Measurements from ENCODE around the gene PLCXD3.

PLCXD3 gene

DNA sequence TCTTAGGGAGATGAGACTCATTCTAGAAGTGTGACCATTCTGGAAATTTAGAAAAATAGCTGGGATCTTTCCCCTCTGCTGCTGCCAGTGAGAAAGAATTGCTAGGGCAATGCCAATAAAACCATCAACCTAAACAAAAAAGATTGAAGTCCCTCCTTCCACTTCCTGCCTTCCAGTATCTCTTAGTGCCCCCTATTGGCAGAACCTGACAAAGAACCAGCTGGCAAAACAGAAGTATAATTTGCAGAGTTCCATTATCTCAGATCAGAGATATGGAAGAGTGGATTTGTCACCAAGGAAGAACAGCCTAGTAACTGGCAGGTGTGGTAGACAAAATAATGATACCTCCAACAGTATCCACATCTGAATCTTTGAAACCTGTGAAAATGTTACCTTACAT lies 13.8 kb upstream of the PLCXD3 start:
- Histone ChIP-seq H3K27me3 (ENCODE audit: insufficient read depth, poor library complexity, severe bottlenecking) (no peaks in the 10 kb centered on the region), H3K27ac (replicated peaks) (no peak overlapping the region), H3K4me3 (replicated peaks; ENCODE audit: insufficient read depth, low read length) (no peak overlapping the region)
- peak in 1 of 2 experiments; percentile 2 for DNase-seq (ENCODE audit: low read depth in 1 of 2, low spot score in 1 of 2)
- TF ChIP-seq, protein P1, sequence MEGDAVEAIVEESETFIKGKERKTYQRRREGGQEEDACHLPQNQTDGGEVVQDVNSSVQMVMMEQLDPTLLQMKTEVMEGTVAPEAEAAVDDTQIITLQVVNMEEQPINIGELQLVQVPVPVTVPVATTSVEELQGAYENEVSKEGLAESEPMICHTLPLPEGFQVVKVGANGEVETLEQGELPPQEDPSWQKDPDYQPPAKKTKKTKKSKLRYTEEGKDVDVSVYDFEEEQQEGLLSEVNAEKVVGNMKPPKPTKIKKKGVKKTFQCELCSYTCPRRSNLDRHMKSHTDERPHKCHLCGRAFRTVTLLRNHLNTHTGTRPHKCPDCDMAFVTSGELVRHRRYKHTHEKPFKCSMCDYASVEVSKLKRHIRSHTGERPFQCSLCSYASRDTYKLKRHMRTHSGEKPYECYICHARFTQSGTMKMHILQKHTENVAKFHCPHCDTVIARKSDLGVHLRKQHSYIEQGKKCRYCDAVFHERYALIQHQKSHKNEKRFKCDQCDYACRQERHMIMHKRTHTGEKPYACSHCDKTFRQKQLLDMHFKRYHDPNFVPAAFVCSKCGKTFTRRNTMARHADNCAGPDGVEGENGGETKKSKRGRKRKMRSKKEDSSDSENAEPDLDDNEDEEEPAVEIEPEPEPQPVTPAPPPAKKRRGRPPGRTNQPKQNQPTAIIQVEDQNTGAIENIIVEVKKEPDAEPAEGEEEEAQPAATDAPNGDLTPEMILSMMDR (IDR thresholded peaks at IDR 0.05; ENCODE audit: insufficient read depth, low read length) = peak; percentile 12
- TF ChIP-seq POLR2AphosphoS5 (IDR thresholded peaks at IDR 0.05; ENCODE audit: low read depth) = no peak

DNA sequence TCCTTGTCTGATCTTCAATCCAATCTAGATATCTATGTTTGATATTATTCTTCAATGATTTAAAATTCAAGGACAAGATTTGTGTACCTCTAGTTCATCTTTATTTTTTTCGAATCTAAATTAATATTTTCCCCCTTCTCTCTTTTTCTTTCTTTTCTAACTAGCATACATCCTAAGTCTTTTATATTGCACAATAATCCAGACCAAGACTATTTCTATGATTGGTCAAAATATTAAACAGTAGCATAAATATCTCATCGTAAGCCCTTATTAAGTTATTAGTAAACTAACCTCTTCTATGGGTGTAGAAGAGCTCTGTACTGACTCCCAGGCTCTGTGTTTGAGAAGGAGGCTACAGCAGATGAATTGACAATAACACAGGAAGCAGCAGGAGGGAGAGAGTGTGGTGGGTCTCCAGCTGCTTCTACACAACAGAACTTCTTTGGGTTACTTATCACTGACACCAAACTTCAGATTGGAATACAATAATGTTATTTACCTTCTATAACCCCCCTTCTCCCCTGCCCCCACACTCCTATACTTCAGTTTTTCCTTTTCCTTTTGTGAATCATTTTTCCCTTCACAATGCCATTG lies 11.9 kb upstream of the PLCXD3 start:
- no peaks in the 10 kb centered on the region for H3K27me3 ChIP-seq (ENCODE audit: insufficient read depth, poor library complexity, severe bottlenecking)
- no peak overlapping the region for H3K27ac ChIP-seq (replicated peaks)
- no peak for DNase-seq (ENCODE audit: low read depth in 1 of 2, low spot score in 1 of 2)
- TF ChIP-seq SPI1 (IDR thresholded peaks at IDR 0.05; ENCODE audit: borderline replicate concordance, low read depth) = no peak
- TF ChIP-seq, protein P1 (IDR thresholded peaks at IDR 0.05; ENCODE audit: insufficient read depth, low read length) = no peak
- no peak for TF ChIP-seq REST (IDR thresholded peaks at IDR 0.05; ENCODE audit: insufficient replicate concordance, low read depth)
- no peak for TF ChIP-seq POLR2AphosphoS5 (IDR thresholded peaks at IDR 0.05; ENCODE audit: low read depth)
- no peak for TF ChIP-seq GABPA (IDR thresholded peaks at IDR 0.05; ENCODE audit: low read depth)
- H3K4me3 ChIP-seq (replicated peaks; ENCODE audit: insufficient read depth, low read length) = no peak overlapping the region

DNA sequence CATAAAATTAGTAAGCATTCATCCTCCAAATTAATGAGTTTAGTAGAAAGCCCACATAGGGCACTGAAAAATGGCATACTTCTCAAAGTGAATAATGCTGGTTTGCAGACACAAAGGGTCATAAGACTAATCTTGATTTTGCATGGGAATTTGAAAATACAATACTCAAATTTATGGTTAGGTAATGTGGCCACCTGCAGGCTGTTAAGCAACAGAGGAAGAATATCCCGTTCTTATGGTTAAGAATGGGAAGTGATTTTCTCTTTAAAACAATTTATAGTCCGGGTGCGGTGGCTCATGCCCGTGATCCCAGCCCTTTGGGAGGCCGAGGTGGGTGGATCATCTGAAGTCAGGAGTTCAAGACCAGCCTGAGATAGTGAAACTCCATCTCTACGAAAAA lies 9.4 kb upstream of the PLCXD3 start:
- no peak for DNase-seq (ENCODE audit: low read depth in 1 of 2, low spot score in 1 of 2)
- Histone ChIP-seq H3K27me3 (ENCODE audit: insufficient read depth, poor library complexity, severe bottlenecking) (no peaks in the 10 kb centered on the region), H3K27ac (replicated peaks) (no peak overlapping the region), H3K4me3 (replicated peaks; ENCODE audit: insufficient read depth, low read length) (no peak overlapping the region)
- no peak for TF ChIP-seq REST (IDR thresholded peaks at IDR 0.05; ENCODE audit: insufficient replicate concordance, low read depth)
- no peak for TF ChIP-seq POLR2AphosphoS5 (IDR thresholded peaks at IDR 0.05; ENCODE audit: low read depth)
- TF ChIP-seq, protein P1 (IDR thresholded peaks at IDR 0.05; ENCODE audit: insufficient read depth, low read length) = no peak
- no peak for TF ChIP-seq SPI1 (IDR thresholded peaks at IDR 0.05; ENCODE audit: borderline replicate concordance, low read depth)

DNA sequence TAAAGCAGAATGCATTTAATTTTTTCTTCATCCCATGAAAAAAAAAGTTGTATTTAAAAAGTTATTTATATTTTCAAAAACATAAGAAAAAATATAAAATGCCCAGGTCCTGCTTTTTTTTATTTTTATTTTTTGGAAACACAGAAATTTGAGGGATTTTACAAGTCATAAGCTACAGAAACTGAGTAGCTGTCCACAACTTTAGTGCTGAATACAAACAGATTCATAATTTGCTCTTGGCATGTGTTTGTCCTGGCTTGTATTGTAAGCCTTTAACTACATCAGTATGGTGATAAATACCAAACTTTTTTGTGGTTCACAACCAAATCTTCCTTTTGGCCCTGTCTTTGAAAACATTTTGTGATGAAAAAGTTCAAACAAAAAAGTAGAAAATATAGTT lies 7.5 kb upstream of the PLCXD3 start:
- no peak overlapping the region for H3K27ac ChIP-seq (replicated peaks)
- no peak for DNase-seq (ENCODE audit: low read depth in 1 of 2, low spot score in 1 of 2)
- H3K4me3 ChIP-seq (replicated peaks; ENCODE audit: insufficient read depth, low read length) = no peak overlapping the region
- TF ChIP-seq, protein P1 (IDR thresholded peaks at IDR 0.05; ENCODE audit: insufficient read depth, low read length) = no peak
- no peak for TF ChIP-seq GABPA (IDR thresholded peaks at IDR 0.05; ENCODE audit: low read depth)
- no peak for TF ChIP-seq SPI1 (IDR thresholded peaks at IDR 0.05; ENCODE audit: borderline replicate concordance, low read depth)
- no peak for TF ChIP-seq POLR2AphosphoS5 (IDR thresholded peaks at IDR 0.05; ENCODE audit: low read depth)
- peak; percentile 90 for TF ChIP-seq REST (IDR thresholded peaks at IDR 0.05; ENCODE audit: insufficient replicate concordance, low read depth)
- H3K27me3 ChIP-seq (ENCODE audit: insufficient read depth, poor library complexity, severe bottlenecking) = no peaks in the 10 kb centered on the region

Data from HL-60 (cell line).